Measurements from ENCODE around the gene NUDT21.

- TF ChIP-seq, protein P1, sequence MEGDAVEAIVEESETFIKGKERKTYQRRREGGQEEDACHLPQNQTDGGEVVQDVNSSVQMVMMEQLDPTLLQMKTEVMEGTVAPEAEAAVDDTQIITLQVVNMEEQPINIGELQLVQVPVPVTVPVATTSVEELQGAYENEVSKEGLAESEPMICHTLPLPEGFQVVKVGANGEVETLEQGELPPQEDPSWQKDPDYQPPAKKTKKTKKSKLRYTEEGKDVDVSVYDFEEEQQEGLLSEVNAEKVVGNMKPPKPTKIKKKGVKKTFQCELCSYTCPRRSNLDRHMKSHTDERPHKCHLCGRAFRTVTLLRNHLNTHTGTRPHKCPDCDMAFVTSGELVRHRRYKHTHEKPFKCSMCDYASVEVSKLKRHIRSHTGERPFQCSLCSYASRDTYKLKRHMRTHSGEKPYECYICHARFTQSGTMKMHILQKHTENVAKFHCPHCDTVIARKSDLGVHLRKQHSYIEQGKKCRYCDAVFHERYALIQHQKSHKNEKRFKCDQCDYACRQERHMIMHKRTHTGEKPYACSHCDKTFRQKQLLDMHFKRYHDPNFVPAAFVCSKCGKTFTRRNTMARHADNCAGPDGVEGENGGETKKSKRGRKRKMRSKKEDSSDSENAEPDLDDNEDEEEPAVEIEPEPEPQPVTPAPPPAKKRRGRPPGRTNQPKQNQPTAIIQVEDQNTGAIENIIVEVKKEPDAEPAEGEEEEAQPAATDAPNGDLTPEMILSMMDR (IDR thresholded peaks at IDR 0.05; ENCODE audit: low read depth, low read length, poor library complexity, severe bottlenecking): no peak
- TF ChIP-seq EZH2phosphoT487 (IDR thresholded peaks at IDR 0.05; ENCODE audit: borderline replicate concordance, low read length): no peak
These were observed 26.7 kb downstream of the NUDT21 start for GRCh38 chr16:56424404-56424764.

Data from DOHH2 (cell line).